ENCODE results near the gene LRRC7. TPM values are rescaled to one million over a fixed set of nuclear protein-coding genes. Genes with fewer than 3 reads are reported as not detected.
"Not testable (repeated sequence)": the region's sequence is repeated elsewhere in the genome, so short reads cannot be mapped to it uniquely, and the experiment has no call there.

The LRRC7 gene
- total RNA-seq, 4 donors from 2014 or later, result 0.40 to 1.7 (median 0.63) TPM

DNA sequence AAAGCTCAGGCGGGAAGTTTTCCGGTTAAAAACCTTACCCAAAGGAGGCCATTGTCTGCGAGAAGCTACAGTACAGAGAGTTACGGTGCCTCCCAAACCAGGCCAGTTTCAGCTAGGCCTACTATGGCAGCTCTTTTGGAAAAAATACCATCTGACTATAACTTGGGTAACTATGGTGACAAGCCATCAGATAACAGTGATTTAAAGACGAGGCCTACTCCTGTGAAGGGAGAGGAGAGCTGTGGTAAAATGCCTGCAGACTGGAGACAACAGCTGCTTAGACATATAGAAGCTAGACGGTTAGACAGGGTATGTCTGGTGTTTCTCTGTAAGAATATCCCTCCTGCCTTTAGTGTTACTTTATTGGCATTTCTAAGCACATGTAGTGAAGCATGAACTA is 471.8 kb downstream of the LRRC7 start:
- Histone ChIP-seq H3K27me3 (no peaks in the 10 kb centered on the region), H3K4me1 (no peaks in the 10 kb centered on the region), H3K4me3 (no peak overlapping the region), H3K36me3 (no peaks in the 10 kb centered on the region), H3K27ac (no peak overlapping the region), H3K9me3 (no peaks in the 10 kb centered on the region)
- DNase-seq, result no peak
- TF ChIP-seq, protein P1, sequence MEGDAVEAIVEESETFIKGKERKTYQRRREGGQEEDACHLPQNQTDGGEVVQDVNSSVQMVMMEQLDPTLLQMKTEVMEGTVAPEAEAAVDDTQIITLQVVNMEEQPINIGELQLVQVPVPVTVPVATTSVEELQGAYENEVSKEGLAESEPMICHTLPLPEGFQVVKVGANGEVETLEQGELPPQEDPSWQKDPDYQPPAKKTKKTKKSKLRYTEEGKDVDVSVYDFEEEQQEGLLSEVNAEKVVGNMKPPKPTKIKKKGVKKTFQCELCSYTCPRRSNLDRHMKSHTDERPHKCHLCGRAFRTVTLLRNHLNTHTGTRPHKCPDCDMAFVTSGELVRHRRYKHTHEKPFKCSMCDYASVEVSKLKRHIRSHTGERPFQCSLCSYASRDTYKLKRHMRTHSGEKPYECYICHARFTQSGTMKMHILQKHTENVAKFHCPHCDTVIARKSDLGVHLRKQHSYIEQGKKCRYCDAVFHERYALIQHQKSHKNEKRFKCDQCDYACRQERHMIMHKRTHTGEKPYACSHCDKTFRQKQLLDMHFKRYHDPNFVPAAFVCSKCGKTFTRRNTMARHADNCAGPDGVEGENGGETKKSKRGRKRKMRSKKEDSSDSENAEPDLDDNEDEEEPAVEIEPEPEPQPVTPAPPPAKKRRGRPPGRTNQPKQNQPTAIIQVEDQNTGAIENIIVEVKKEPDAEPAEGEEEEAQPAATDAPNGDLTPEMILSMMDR (IDR thresholded peaks at IDR 0.05), result no peak
- no peak for TF ChIP-seq POLR2A (IDR thresholded peaks at IDR 0.05)

DNA sequence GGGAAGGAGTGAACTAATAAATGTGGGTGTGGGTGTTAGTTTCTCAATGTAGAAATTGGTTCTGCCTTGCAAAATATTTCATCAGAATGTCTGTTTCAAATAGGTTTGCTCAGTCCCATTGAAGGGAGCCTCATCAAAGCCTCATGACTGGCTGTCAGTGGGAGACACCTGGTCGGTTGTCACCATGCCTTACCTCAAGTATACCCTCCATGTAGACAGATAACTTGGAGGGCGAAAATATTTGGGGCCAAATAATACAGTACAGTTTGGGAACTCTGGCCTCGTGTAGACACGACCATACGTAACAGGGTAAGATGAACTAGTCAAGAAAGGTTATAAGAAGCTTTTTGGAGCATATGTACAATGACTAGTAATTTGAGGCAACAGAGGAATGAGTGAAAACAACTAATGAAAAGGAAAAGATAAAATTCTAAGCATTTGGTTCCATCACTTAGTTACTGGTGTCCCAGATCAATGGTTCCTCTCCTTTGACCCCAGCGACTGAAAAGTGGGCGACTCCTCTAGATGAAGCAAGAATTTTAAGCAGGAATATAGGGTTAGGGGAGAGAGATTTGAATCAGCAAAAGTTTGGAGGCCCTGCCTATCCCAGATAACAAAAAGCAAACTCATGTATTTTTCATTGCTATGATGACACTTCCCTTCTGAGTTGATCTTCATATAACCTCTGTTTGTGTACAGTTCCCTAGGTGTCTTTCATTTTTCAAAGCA is 473.8 kb downstream of the LRRC7 start:
- Histone ChIP-seq H3K27ac (no peak overlapping the region), H3K27me3 (no peaks in the 10 kb centered on the region), H3K4me1 (no peaks in the 10 kb centered on the region), H3K9me3 (no peaks in the 10 kb centered on the region), H3K4me3 (no peak overlapping the region), H3K36me3 (no peaks in the 10 kb centered on the region)
- DNase-seq, result no peak
- TF ChIP-seq, protein P1 (IDR thresholded peaks at IDR 0.05), result no peak
- TF ChIP-seq POLR2A (IDR thresholded peaks at IDR 0.05), result no peak

DNA sequence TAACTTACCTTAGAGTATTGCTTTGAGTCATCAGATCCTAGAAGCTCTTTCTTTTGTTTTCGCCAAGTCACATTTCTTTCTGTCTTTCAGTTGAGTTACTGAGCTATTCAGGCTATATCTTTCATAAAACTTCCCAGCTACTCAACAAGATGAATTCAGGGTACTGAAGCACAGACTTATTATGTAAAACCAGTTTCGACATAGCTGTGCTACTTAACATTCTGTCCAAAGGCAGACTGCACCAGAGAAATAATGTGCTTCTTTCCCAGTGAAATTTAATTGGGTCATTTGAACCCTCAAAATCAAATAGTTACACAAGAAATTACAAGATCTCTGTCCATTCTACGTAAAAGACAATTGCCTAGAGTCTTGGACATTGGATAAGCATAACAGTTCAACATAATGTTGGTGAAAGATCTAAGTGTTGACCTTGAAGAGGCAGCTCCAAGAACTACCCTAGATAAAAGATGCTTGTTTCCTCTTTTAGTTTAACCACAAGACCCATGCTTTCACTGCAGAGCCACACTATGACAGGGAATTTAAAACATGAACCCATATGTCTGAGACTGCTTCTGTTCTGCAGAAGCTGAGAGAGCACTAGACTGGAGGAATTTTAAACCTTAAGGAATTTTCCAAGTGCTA is 474.5 kb downstream of the LRRC7 start:
- Histone ChIP-seq H3K36me3 (no peaks in the 10 kb centered on the region), H3K27ac (no peak overlapping the region), H3K27me3 (no peaks in the 10 kb centered on the region), H3K4me1 (no peaks in the 10 kb centered on the region), H3K4me3 (no peak overlapping the region), H3K9me3 (no peaks in the 10 kb centered on the region)
- no peak for DNase-seq
- TF ChIP-seq, protein P1 (IDR thresholded peaks at IDR 0.05), result no peak
- no peak for TF ChIP-seq POLR2A (IDR thresholded peaks at IDR 0.05)

DNA sequence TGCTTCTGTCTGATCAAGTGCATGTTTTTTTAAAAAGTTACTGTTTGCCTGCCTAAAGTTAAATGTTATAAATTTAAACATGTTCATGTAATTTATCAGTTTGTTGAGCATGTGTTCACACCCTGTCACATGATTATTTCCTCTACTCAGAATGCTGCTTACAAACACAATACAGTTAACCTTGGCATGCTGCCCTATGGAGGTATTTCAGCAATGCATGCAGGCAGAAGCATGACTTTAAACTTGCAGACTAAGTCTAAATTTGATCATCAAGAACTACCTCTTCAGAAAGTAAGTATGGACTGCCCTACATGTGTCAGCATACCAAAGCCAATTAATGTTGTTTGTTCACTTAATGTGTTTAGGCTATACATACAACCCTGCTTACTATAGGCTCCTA is 476.1 kb downstream of the LRRC7 start:
- Histone ChIP-seq H3K4me3 (no peak overlapping the region), H3K4me1 (no peaks in the 10 kb centered on the region), H3K36me3 (no peaks in the 10 kb centered on the region), H3K9me3 (no peaks in the 10 kb centered on the region), H3K27ac (no peak overlapping the region), H3K27me3 (no peaks in the 10 kb centered on the region)
- TF ChIP-seq POLR2A (IDR thresholded peaks at IDR 0.05), result no peak
- TF ChIP-seq, protein P1 (IDR thresholded peaks at IDR 0.05), result no peak
- DNase-seq, result no peak

DNA sequence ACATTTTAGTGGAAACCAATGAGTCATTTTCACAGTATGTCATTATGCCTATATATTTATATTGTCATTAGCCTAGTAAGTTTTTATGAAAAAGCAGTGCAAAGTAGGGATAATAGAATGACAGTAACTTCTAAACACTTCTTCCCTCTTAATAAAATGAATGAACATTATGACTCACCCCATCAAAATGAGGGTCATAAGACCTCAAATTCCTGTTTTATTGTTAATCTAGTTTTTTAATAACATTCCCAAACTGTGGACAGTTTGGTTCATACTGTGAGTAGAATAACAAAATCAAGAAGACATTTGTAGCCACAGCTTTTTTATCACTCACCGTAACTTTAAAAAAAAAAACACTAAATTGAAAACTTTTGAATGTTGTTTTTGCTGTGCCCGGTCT is 477.1 kb downstream of the LRRC7 start:
- no peaks in the 10 kb centered on the region for H3K4me1 ChIP-seq
- H3K4me3 ChIP-seq, result no peak overlapping the region
- no peaks in the 10 kb centered on the region for H3K9me3 ChIP-seq
- no peak overlapping the region for H3K27ac ChIP-seq
- no peaks in the 10 kb centered on the region for H3K36me3 ChIP-seq
- no peak for DNase-seq
- no peaks in the 10 kb centered on the region for H3K27me3 ChIP-seq
- TF ChIP-seq, protein P1 (IDR thresholded peaks at IDR 0.05), result no peak
- no peak for TF ChIP-seq POLR2A (IDR thresholded peaks at IDR 0.05)

DNA sequence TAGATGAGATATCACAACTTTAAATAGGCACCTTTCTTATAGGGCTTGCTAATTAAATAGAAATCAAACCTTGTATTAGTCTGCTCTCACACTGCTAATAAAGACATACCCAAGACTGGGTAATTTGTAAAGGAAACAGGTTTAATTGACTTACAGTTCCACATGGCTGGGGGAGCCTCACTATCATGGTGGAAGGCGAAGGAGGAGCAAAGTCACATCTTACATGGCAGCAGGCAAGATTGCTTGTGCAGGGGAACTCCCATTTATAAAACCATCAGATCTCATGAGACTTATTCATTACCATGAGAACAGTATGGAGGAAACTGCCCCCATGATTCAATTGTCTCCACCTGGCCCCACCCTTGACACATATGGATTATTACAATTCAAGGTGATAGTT is 477.9 kb downstream of the LRRC7 start:
- not testable (repeated sequence) for H3K4me3 ChIP-seq, H3K9me3 ChIP-seq, H3K4me1 ChIP-seq, DNase-seq, H3K27me3 ChIP-seq, H3K27ac ChIP-seq, H3K36me3 ChIP-seq
